Globus pallidus (tissue), 1 donor: ENCODE data around the gene MROH2A.
"Not testable (repeated sequence)": the region's sequence is repeated elsewhere in the genome, so short reads cannot be mapped to it uniquely, and the experiment has no call there.

Experiments used
- DNase-seq: peaks from one replicate; pipeline ENCODE4 v3.0.0-alpha.2; 2015; ENCODE audit warnings: low spot score

Gene MROH2A

GRCh38 chr2:233854241-233854981, 76.3 kb downstream of the MROH2A start, which contains the start of gene HJURP:
Gene HJURP (minus strand): TSS chr2:233854535. CDS start chr2:233854500, 35 bp downstream.
- peak; percentile 94 for DNase-seq

GRCh38 chr2:233855345-233855744, 77.2 kb downstream of the MROH2A start:
- DNase-seq = no peak

- DNase-seq = no peak
These were observed 78.1 kb downstream of the MROH2A start for GRCh38 chr2:233856184-233856583.

- no peak for DNase-seq
These were observed 79.5 kb downstream of the MROH2A start for GRCh38 chr2:233857511-233858141.

DNA sequence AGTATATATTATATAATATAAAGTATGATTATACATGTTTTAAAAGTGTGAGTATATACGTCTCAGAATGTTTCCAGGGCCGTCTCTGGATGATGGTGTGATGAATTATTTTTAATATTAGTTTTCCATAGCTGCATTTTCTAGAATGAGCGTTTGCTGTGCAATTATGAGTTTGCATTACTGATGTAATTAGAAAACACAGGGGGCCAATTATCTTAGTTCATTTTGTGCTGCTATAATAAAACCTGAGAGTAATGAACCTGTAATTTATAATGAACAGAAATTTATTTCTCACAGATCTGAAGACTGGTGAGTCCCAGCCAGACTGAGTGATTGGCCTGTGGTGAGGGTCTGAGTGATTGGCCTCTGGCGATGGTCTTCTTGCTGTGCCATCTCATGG, 80.2 kb downstream of the MROH2A start:
- no peak for DNase-seq

DNA sequence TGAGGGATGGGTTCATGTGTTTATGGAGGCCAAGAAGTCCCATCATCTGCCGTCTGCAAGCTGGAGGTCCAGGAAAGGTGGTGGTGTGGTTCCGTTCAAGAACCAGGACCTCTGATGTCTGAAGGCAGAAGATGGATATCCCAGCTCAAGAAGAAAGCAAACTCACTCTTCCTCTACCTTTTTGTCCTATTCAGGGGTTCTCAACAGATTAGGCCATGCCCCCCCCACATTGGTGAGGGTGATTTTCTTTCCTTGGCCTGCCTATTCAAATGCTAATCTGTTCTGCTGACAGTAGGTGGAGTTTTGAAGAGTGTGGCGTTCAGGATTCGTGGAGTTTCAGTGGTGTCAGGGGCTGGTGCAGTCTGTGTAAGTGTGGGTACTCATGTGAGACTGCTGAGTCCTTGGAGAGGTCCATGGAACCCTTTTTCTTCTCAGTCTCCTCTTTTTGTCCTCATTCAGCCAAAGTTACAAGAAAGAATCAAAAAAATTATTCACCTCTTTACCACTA, 84.2 kb downstream of the MROH2A start:
- DNase-seq = no peak

- no peak for DNase-seq
These were observed 87.7 kb downstream of the MROH2A start for GRCh38 chr2:233865838-233866237.

DNA sequence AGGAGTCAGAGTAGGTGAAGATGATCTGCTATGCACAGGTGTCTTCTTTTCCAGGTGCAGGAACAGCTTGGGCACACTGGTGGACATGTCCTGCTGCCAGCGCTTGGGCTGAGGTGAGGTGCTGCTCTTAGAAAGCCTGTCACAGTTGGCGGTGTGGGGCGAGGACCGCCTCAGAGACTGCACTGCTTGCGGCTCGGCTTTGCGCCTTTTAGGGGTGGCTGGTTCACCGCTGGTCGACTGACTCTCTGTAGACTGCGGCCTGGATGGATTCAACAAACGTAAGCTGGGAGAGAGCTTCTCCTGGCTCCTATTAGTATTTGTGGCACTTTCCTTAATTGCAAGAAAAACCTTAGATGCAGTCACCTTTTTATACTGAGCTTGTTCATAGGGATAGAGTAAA, 88.3 kb downstream of the MROH2A start:
- no peak for DNase-seq

- DNase-seq = no peak
These were observed 89.9 kb downstream of the MROH2A start, which contains the start of gene MSL3B for GRCh38 chr2:233867993-233868532. Gene MSL3B (minus strand): TSS chr2:233868386.

DNA sequence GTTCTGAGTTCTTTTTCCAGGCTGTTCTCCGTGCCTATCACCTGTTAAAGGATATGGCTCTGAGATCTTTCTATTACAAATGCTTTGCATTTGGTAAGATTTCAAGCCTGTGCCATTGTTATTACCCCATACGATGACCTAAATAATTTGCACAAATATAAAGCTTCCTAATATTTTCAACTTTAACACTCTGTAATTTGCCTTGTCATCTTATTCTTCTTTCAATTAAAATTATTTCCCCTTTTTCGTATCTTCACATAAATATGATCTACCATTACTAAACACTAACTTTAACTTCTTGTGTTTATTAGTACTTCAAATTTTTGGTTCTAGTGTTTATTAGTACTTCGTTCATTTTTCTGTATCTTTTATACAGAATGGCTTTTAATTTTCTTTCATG, 93.3 kb downstream of the MROH2A start:
- DNase-seq = no peak

DNA sequence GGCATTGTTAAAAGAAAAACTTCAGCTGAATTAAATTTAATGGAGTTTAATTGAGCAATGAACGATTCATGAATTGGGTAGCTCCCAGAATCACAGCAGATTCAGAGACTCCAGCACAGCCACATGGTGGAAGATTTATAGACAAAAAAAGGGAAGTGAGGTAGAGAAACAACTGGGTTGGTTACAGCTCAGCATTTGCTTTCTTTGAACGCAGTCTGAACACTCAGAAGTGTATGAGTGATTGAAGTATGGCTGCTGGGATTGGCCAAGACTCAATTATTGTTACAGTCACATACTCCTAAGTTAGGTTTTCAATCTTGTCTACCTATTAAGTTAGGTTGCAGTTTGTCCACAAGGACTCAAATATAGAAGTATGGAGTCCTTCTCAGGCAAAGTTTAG, 94.0 kb downstream of the MROH2A start:
- not testable (repeated sequence) for DNase-seq

DNA sequence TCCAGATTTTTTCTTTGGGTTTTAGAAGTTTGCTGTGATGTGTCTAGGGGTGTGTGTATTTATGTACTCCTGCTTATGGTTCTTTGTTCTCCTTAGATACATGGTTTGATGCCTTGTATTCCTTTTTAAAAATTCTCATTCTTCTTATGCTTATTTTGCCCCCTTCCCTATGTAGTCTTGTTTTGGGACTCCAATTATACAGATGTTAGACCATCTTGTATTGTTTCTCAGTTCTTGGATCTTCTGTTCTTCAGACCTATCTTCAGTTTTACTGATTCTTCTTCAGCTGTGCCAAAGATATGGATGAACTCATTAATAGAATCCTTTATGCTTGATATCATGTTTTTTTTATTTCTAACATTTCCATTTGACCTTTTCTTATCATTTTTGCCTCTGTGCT, 104.2 kb downstream of the MROH2A start:
- no peak for DNase-seq
